Measurements from ENCODE around the gene CNEP1R1. TPM values are rescaled to one million over a fixed set of nuclear protein-coding genes. Genes with fewer than 3 reads are reported as not detected.

CNEP1R1 gene
- total RNA-seq, 1 experiment from 2014 or later, result 14.6 TPM

GRCh38 chr16:50059111-50059510 is 34.1 kb downstream of the CNEP1R1 start:
- POLR2A ChIA-PET, result no interaction called here
- ATAC-seq, result no peak

More at GRCh38 chr16:50059111-50059510, 34.1 kb downstream of the CNEP1R1 start:
- no peak overlapping the region for H3K9ac ChIP-seq (ENCODE audit: low read length)
- no peaks in the 10 kb centered on the region for H3K9me2 ChIP-seq (ENCODE audit: insufficient read depth)
- H4K20me1 ChIP-seq (ENCODE audit: insufficient read depth), result no peaks in the 10 kb centered on the region
- H3K4me3 ChIP-seq (replicated peaks in 1 of 2; ENCODE audit: low read depth in 1 of 2, low read length in 2 of 2), result no peak overlapping the region
- peaks cover 0 to 5% of the 10 kb centered on the region in 2 experiments; a peak in 1 of 4 replicates for H3K9me3 ChIP-seq (ENCODE audit: control insufficient read depth in 1 of 2, insufficient read depth in 1 of 2, low read depth in 1 of 2, low read length in 2 of 2)
- CTCF ChIA-PET, result interaction anchor here (0.5 kb wide), 1 partner anchor 85 kb away, joined by 3 read pairs; no protein-coding TSS in a partner anchor
- no TSS peak for BruUV-seq (replicated peaks)
- H3K4me2 ChIP-seq (ENCODE audit: low read length), result no peak overlapping the region
- no peak overlapping the region for H2AFZ ChIP-seq (ENCODE audit: low read depth, low read length, poor library complexity, severe bottlenecking)
- DNase-seq (ENCODE audit: low read depth, low spot score), result no peak
- intact Hi-C loops (cut with micrococcal nuclease), result no loop called here
- no peaks in the 10 kb centered on the region for H3K4me1 ChIP-seq (ENCODE audit: control insufficient read depth in 1 of 2, insufficient read depth in 2 of 2, low read length in 2 of 2)
- H3K27ac ChIP-seq (ENCODE audit: low read depth, low read length), result no peak overlapping the region
- no peaks in the 10 kb centered on the region for H3K36me3 ChIP-seq (ENCODE audit: control insufficient read depth in 1 of 2, insufficient read depth in 2 of 2, low read length in 2 of 2)
- no peak for TF ChIP-seq MAX (IDR thresholded peaks at IDR 0.05)
- TF ChIP-seq SRF (IDR thresholded peaks at IDR 0.05; ENCODE audit: low read depth), result no peak
- TF ChIP-seq TCF7L2 (IDR thresholded peaks at IDR 0.05; ENCODE audit: borderline replicate concordance, extremely low read depth, insufficient read depth, insufficient read length), result no peak
- no peak for TF ChIP-seq CEBPB (IDR thresholded peaks at IDR 0.05; ENCODE audit: low read depth)
- no peak for TF ChIP-seq ELF1 (IDR thresholded peaks at IDR 0.05; ENCODE audit: borderline replicate concordance, low read depth)
- TF ChIP-seq ZFX (IDR thresholded peaks at IDR 0.05), result no peak
- no peak for TF ChIP-seq REST (IDR thresholded peaks at IDR 0.05; ENCODE audit: low read depth)
- TF ChIP-seq POLR2AphosphoS5 (IDR thresholded peaks at IDR 0.05; ENCODE audit: low read depth, low read length), result no peak
- no peak for TF ChIP-seq EZH2 (IDR thresholded peaks at IDR 0.05)
- no peak for TF ChIP-seq YY1 (IDR thresholded peaks at IDR 0.05; ENCODE audit: extremely low read depth, insufficient replicate concordance, low read depth, low read length)
- no peak for TF ChIP-seq CBX3 (IDR thresholded peaks at IDR 0.05; ENCODE audit: low read depth)
- no peak for TF ChIP-seq CTCF (IDR thresholded peaks at IDR 0.05 in 2 of 3, conservative IDR thresholded peaks at IDR 0.05 in 1 of 3; ENCODE audit: borderline replicate concordance in 1 of 3, insufficient read depth in 1 of 3, low read depth in 2 of 3, low read length in 2 of 3)
- no peak for TF ChIP-seq SP1 (IDR thresholded peaks at IDR 0.05; ENCODE audit: low read depth)
- no peak for TF ChIP-seq POLR2A (IDR thresholded peaks at IDR 0.05; ENCODE audit: borderline replicate concordance, extremely low read depth, insufficient read depth, insufficient read length)
- TF ChIP-seq RAD21 (IDR thresholded peaks at IDR 0.05; ENCODE audit: low read depth), result no peak
- H3K27me3 ChIP-seq (ENCODE audit: insufficient read depth, low read length), result no peaks in the 10 kb centered on the region
- RAD21 ChIA-PET (ENCODE audit: low non-redundant PET in 1 of 2, low total read pairs in 2 of 2, uncharacterized antibody in 2 of 2, unreplicated experiment in 2 of 2), result no interaction called here
- H3K79me2 ChIP-seq (ENCODE audit: insufficient read depth, low read length), result no peaks in the 10 kb centered on the region

Measured in HCT116 (cell line).